HG03066 (cell line): ENCODE data around the gene TMEM130.
"Not testable (repeated sequence)": the region's sequence is repeated elsewhere in the genome, so short reads cannot be mapped to it uniquely, and the experiment has no call there.

Experiments
- ATAC-seq: cut with Tn5 transposase; IDR thresholded peaks from one replicate; pipeline ENCODE4 v1.9.1; 2021; ENCODE audit warnings: low read depth; ENCODE audit not compliant: unreplicated experiment

The TMEM130 gene

DNA sequence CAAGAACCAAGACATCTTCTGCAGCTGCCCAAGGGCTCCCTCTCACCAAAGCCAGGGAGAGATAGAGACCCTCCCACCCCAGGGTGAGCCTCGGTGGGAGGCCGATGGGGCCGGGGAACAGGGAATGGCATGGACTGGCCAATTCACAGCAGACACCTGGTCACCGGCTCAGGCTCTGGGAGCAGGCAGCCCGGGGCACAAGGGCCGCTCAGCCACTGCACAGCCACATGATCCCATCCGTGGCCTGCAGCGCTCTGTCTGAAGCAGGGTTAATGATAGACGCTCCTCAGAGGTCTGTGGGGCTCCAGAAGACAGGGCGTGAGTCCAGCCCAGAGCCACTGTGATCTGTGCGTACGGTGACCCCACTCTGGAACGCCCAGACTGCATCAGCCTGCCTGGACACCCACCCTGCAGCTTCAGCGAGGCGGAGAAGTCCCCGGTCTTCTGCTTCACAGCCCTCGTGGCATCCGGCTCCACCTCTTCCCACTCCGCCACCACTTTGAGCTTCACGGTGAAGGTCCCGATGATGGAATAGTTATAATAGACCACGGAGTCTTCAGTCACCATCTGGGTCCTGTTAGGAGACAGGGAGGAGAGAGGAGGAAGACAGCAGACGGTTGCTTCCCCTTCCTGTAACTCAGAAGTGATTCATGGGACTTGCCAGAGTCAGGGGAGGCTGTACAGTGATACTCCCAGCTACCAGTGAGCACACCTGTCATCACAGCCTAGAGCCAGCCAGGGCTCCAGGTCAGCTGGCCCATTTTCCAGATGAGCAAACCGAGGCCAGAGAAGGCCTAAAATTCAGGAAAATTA is 14.0 kb downstream of the TMEM130 start:
- no peak for ATAC-seq

DNA sequence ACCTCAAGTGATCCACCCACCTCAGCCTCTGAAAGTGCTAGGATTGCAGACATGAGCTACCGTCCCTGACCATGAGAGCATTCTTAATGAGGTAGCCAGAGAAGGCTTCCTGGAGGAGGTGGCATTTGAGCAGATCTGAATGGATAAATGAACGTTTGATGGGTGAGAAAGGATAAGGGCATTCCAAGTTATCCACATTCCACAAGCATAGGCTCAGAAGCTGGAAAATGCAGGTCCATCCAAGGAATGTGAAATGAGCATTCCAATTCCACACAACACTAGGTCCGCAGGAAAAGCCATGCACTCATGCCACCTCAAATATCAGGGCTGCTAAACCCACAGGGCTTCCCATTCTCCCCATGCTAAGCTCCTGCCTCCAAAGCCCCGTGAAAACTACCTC is 17.0 kb downstream of the TMEM130 start:
- ATAC-seq: no peak

DNA sequence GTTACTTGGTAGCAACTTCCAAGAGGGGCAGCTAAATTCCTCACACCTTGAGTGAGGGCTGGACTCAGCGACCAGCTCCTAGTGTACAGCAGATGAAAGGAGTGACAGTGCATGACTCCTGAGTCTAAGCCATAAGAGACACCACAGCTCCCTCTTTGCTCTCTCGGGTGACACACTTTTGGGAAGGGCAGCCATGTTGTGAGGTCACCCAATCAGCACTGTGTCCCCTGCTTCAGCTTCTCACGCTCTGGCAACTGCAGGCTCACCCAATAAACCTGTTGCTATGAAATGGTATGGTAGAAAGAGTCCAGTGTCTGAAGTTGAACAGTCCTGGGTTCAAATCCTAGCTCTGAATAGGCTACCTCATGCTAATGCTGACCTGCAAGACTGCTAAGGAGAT is 20.9 kb downstream of the TMEM130 start:
- no peak for ATAC-seq

DNA sequence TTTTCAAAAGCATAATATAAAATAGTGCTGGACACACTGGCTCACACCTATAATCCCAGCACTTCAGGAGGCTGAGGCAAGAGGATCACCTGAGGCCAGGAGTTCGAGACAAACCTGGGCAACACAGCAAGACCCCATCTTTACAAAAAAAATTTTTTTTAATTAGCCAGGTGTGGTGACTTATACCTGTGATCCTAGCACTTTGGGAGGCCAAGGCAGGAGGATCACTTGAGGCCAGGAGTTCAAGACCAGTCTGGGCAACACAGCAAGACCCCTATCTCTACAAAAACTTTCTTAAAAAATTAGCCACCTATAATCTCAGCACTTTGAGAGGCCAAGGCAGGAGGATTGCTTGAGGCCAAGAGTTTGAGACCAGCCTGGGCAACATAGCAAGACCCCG is 27.3 kb downstream of the TMEM130 start:
- not testable (repeated sequence) for ATAC-seq

DNA sequence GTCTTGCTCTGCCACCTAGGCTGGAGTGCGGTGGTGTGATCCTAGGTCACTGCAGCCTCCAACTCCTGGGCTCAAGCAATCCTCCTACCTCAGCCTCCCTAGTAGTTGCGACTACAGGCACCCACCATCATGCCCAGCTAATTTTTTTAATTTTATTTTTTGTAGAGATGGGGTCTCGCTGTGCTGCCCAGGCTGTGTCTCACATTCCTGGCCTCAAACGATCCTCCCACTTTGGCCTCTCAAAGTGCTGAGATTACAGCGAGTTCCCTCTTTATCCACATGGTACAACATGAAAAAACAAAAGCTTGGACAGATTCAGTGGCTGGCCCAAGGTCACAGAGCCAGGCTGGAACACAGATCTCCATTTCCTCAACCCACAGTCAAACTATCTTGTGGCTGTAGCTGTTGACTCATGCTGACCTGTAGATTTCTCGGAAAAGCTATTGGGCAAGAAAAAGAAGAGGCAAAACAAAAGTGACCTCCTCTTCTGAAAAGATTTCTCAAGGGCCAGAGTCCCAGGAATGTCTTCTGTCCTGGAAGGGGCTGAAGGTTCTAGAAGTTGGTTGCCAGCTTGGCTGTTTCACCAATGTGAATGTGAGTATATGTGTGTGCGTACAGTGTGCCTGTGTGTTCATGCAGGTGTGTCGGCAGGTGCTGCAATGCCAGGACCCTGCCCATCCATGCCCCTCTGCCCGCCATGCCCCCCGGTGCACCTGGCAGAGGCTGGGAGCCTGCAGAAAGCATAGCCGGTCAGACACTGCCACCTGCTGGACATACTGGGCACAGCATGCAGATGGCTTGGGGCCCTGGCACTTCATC is 28.4 kb downstream of the TMEM130 start:
- no peak for ATAC-seq

DNA sequence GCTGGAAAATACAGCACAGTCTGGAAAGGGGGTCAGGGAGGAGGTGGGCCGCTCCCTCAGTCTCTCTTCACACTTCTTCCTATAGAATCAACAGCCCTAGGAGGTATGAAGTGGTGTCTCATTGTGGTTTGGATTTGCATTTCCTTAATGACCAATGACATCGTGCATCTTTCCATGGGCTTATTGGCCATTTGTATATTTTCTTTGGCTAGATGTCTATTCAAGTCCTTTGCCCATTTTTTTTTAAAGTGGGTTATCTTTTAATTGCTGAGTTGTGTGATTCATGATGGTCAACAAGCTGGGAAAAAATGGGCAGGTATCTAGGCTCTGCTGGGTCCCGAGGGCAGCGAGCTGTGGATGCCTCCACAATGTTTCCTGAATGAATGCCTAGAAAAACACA is 29.1 kb downstream of the TMEM130 start:
- no peak for ATAC-seq

DNA sequence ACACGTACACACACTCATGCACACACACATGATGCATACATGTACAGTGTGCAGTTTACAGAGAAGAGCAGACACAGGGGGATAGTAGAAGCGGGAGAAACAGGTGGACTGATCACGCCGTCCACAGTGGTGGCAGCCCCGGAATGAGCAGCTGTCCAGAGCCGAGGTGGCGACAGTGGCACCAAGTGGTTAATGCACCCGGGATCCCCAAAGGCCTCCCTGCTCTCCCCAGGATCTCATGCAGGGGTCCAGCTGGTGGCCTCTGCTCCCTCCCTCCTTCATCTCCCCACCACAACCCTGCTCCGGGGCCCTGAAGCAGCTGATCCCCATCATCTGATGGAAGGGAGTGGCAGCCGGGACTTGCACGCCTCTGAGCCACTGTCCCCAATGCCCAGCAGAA is 29.7 kb downstream of the TMEM130 start:
- ATAC-seq: no peak

DNA sequence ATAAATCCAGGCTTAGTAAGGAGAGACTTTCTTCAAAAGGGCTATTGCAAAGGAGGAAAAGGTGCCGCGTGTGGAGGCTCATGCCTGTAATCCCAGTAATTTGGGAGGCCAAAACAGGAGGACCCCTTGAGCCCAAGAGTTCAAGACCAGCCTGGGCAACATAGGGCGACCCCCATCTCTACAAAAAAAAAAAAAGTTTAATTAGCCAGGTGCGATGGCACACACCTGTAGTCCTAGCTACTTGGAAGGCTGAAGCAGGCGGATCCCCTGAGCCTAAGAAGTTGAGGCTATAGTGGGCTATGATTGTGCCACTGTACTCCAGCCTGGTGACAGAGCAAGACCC is 32.2 kb downstream of the TMEM130 start:
- ATAC-seq: no peak

DNA sequence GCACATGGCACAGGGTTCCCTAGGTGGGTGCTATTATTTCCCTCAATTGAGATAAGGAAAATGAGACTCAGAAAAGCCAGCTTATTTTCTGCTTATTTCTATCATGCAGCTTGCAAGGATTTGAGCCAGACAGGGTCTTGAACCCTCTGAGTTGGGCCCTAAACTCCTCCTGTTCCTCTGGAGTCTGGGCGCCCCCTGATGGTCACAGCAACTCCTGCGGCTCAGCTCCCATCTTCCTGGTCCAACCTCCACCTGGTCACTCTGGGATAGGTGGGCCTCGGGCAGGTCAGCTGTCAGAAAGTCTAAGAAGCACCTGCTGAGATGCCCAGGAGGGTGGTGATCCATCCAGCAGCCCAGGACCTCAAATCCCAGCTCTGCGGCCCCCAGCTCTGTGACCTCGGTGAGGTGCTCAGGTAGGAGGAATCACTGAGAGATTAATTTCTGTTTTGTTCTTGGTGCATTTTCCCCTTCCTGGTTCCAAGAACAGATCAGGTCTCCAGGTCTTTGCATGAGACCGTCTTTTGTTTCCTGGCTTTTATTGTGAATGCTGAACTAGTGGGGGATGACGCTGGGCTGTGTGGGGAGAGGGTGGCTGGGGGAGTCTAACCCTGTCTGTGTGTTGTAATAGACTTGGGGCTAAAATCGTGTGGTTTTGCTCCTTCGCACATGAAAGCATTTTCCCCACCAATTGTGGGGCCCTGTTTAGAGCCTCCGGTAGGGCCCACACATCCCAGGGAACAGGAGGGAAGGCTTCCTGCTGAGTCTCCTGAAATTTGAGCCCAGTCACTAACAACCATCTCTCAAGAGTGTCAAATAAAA is 32.8 kb downstream of the TMEM130 start:
- ATAC-seq: no peak

DNA sequence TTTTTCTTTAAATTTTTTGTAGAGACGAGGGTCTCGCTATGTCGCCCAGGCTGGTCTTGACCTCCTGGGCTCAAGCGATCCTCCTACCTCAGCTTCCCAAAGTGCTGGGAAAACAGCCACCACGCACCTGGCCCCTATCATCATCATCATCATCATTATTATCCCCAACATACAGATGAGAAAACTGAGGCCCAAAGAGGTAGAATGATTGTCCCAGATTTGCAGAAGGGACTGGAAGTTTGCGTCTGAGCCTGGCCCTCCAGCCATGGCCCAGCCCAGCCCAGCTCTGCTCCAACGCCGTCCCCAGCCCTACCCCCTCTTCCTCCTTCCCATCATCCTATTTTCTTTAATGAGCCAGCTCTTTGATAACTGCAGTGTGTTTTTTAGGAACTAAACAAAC is 34.9 kb downstream of the TMEM130 start:
- ATAC-seq: no peak

DNA sequence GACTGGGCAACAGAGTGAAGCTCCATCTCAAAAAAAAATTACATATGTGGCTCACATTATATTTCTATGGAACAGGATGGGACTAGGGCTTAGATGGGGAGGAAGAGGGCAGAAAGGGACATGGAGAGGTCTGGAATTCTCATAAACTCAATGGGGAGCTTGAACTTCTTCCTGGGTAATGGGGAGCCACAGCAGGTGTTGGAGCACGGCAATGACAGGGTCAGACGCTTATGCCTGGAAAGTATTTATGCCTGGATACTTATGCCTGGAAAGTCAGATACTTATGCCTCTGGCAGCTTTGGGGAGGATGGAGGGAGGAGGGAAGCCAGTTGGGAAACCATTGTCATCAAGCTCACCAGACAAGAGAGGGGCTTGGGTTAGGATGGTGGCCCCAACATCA is 36.8 kb downstream of the TMEM130 start:
- no peak for ATAC-seq

DNA sequence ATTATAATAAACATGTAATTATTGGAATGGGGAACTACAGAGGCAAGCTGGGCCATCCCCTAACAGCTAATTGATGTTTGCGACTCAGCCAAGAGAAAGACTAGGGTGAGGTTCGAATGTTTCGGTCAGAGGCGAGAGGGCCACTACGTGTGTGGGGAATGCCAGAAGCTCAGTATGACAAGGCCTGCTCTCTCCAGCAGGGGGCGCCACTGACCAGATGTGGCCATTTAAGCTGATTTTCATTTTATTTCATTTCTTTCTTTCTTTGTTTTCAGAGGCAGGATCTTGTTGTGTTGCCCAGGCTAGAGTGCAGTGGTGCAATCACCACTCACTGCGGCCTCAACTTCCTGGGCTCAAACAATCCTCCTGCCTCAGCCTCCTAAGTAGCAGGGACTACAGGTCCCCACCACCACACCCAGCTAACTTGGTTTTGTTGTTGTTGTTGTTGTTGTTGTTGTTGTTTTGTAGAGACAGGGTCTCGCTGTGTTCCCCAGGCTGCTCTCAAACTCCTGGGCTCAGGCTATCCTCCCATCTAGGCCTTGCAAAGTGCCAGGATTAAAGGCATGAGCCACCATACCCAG is 38.1 kb downstream of the TMEM130 start:
- ATAC-seq: no peak

DNA sequence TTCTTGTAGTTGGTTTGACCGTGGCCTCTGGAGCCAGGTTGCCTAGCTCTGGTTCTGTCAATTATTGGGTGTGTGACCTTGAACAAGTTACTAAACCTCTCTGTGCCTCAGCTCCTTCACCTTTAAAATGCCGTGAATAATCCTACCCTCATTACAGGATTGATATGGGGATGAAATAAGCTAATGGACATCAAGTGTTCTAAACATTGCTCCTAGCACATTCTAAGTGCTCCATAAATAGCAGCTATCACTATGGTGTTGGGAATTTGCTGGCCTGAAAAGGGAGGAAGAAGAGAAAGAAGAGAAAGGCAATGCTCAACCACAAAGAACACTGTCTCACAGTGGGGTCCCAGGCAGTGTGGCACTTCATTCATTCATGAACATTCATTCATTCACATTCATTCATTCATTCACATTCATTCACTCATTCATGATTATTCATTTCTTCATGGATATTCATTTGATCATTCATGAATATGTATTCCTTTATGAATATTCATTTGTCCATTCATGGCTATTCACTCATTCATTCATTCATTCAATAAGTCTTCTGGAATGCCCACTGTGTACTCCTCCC is 38.8 kb downstream of the TMEM130 start:
- ATAC-seq: no peak

DNA sequence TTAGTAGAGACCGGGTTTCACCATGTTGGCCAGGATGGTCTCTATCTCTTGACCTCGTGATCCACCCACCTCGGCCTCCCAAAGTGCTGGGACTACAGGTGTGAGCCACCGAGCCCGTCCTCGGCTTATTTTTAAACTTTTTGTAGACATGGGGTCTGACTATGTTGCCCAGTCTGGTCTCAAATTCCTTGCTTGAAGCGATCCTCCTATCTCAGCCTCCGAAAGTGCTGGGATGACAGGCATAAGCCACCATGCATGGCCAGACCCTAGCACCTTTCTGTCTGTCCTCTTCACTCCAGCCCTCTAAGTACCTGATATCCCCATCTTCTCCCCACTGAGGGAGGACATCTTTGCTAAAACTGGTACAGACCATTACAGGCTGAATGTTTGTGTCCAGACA is 41.4 kb downstream of the TMEM130 start:
- no peak for ATAC-seq

DNA sequence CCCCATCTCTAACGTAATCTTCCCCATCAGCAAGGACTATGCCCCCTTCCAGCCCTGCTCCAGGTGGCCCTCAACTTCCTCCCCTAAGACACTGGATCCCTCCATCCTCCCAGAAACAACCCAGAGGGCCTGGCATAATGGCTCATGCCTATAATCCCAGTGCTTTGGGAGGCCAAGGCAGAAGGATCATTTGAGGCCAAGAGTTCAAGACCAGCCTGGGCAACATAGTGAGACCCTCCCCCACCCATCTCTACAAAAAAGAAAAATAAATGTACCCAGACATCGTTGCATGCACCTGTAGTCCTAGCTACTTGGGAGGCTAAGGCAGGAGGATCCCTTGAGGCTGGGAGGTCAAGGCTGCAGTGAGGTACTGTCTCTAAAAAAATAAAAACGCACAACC is 42.6 kb downstream of the TMEM130 start:
- ATAC-seq: no peak

DNA sequence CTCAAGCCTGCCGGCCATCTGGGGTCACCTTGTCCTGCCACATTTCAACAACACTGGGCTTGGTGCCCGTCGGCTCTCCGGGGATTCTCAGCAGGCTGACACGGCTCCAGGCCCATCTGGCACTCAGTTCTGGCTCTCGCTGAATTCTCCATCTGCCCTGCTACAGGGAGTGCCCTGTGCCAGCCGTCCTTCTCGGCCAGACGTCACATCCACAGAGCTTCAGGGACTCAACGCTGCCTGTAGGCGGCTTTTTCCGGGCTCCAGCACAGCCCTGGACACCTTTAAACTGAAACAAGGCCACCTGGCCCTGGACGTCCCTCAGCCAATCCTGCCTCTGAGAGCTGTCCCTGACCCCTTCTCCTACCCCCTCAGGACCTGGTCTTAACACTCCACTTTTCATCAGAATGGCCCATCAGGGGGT is 43.0 kb downstream of the TMEM130 start:
- ATAC-seq: no peak

DNA sequence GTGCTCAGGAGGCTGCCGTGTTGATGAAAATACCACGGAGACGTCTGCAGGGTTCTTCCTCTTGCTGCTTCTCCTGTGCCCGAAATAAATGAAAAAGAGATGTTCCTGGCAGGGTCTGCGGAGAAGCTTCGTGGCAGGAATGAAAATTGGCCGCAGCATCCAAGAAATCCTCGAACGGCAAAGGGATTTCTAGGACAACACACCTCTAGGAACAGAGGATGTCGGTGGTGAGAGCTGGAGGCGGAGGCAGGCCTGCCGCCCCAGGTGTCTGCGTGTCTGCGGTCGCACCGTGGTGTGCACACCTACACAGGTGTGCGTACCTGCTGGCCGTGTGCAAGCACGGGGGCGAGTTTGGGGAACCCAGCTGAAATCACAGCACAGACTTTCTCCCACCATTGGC is 43.4 kb downstream of the TMEM130 start:
- ATAC-seq: no peak

DNA sequence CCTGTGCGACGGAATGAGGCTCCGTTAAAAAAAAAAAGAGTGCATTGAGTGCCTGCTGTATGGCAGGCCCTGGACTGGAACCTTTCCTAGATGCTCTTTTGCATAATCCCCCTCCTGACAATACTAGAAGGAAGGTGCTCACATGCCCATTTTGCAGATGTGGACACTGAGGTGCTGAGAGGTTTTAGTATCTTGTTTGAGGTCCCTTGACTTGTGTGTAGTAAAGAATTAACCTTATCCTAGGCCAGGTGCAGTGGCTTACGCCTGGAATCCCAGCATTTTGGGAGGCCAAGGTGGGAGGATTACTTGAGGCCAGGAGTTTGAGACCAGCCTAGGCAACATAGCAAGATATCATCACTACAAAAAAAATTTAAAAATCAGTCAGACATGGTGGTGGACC is 46.6 kb downstream of the TMEM130 start:
- ATAC-seq: no peak

DNA sequence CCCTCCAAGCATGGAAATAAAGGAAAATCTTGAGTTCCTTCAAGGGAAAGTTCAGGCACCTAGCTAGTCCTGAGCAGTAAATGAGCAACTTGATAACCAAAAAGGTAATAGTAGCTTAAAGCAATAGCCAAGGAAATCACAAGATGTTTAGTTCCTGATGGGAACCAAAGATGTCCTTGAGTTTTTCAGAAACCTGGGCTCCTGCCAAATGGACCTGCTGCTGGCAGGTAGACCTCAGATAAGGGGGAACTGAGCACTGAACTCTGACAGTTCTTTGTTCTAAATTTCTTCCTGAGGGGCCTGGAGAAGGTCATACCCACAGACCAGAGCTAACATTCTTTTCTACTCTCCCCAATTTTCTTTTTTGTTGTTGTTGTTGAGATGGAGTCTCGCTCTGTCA is 48.5 kb downstream of the TMEM130 start:
- ATAC-seq: no peak

DNA sequence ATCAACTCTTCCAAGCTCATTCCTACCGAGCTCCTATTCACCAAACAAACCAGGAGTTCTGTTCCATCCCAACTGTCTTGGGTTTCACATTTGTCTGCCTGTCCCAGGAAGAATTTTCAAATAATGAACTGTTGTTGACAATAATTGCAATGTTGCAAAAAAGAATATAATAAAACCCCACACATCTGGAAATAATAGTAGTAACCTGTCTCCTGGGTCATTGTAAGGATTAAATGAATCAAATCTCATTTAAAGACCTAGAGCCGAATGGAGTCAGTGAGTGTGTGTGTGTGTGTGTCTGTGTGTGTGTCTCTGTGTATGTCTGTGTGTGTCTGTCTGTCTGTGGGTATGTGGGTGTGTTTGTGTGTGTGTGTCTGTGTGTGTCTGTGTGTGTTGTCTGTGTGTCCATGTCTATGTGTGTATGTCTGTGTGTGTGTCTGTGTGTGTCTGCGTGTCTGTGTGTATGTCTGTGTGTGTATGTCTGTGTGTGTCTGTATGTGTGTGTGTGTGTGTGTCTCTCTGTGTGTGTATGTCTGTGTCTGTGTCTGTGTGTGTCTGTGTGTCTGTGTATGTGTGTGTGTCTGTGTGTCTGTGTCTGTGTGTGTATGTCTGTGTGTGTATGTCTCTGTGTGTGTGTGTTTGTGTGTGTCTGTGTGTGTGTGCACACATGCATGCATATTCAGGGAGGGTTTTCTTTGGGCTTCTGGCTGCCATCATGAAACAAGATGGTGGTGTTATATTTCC is 52.7 kb downstream of the TMEM130 start:
- ATAC-seq: no peak
